Astrocyte of the cerebellum (primary cell): Measurements from ENCODE around the gene DEGS1.

Source experiments
- DNase-seq: peaks from one replicate; pipeline ENCODE4 v3.0.0-alpha.2; 2011; ENCODE audit warnings: low read depth
- H3K4me3 ChIP-seq: 2 replicates; pipeline ENCODE4 v1.5.1; 2011; ENCODE audit warnings: mild to moderate bottlenecking, low read depth, low read length, moderate library complexity
- CTCF ChIP-seq: IDR thresholded peaks from 2 replicates; pipeline ENCODE4 v1.5.1; 2012; ENCODE audit warnings: low read length, low read depth, moderate library complexity, mild to moderate bottlenecking; ENCODE audit errors: missing control alignments
- in situ Hi-C: cut with HindIII; loops from 2 replicates; pipeline ENCODE4 v1.10.0; 2017; ENCODE audit warnings: low sequenced_read_pairs

Gene DEGS1

GRCh38 chr1:224234017-224234416 lies 51.0 kb downstream of the DEGS1 start:
- no peak for TF ChIP-seq CTCF
- in situ Hi-C loops = no loop called here
- no peak overlapping the region for H3K4me3 ChIP-seq
- DNase-seq = no peak

- DNase-seq = no peak
- no peak overlapping the region for H3K4me3 ChIP-seq
- in situ Hi-C loops = no loop called here
- no peak for TF ChIP-seq CTCF
Observed at GRCh38 chr1:224235813-224236493, 52.9 kb downstream of the DEGS1 start.

- in situ Hi-C loops = no loop called here
- H3K4me3 ChIP-seq = no peak overlapping the region
- TF ChIP-seq CTCF = no peak
- DNase-seq = no peak
Observed at GRCh38 chr1:224237119-224237881, 54.3 kb downstream of the DEGS1 start.

GRCh38 chr1:224238212-224238611 lies 55.2 kb downstream of the DEGS1 start:
- no peak for DNase-seq
- TF ChIP-seq CTCF = no peak
- H3K4me3 ChIP-seq = no peak overlapping the region
- in situ Hi-C loops = no loop called here

- TF ChIP-seq CTCF = no peak
- H3K4me3 ChIP-seq = no peak overlapping the region
- in situ Hi-C loops = no loop called here
- no peak for DNase-seq
Observed at GRCh38 chr1:224238756-224239155, 55.7 kb downstream of the DEGS1 start.
